ENCODE measurements around the gene SRSF3. TPM values are rescaled to one million over a fixed set of nuclear protein-coding genes. Genes with fewer than 3 reads are reported as not detected.
"Not testable (repeated sequence)": the region's sequence is repeated elsewhere in the genome, so short reads cannot be mapped to it uniquely, and the experiment has no call there.

Gene SRSF3
- total RNA-seq, 1 experiment from 2014 or later = 255 TPM

DNA sequence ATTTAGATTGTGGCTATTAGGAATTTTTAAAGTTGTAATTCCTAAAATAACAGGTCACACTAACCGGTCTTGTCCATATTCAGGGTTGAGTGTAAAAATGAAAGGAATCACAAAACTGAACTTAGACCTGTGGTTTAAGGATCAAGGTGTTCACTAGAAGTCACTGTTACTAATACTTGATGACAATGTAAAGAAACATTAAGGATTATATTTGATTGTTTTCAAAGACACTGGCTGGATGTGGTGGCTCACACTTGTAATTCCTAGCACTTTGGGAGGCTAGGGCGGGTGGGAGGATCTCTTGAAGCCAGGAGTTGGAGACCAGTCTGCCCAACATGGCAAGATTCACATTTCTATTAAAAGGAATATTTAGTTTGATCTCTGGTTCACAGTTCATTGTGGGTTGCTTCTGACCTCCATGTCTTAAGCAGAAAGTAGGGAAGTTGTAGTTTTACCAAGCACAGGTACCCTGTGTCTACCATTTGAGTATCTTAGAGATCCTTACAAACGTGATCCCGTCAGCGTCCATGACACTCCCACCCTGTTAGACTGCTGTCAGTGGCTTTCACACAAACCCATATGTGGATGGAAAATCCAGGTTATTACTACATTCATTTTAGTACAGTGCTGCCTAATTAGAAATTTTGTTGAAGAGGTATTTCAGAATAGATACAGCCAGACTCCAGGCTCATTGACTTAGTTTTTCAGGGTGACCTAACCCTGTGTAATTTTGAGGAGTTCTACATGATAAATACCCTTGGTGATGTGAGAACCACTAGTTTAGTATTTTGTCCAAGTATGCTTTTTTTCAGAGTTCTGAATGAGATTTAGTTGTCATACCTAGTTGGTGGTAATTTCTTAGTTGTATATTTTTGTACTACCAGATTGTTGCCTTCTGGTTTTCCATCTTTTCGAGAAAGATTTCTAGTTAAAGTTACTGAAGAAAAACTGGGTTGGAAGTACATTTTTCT lies 10.2 kb downstream of the SRSF3 start:
- DNase-seq (ENCODE audit: low spot score) = no peak

DNA sequence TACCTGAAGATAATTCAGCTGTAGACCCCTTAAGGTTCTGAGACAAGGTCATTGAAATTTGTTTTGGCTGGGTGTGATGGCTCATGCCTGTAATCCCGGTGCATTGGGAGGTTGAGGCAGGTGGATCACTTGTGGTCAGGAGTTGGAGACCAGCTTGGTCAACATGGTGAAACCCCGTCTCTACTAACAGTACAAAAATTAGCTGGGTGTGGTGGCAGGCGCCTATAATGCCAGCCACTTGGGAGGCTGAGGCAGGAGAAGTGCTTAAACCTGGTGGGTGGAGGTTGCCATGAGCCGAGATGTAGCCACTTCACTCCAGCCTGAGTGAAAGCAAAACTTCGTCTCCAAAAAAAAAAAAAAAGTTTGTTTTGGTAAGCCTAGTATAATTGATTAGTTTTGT lies 11.0 kb downstream of the SRSF3 start:
- no peak for DNase-seq (ENCODE audit: low spot score)

DNA sequence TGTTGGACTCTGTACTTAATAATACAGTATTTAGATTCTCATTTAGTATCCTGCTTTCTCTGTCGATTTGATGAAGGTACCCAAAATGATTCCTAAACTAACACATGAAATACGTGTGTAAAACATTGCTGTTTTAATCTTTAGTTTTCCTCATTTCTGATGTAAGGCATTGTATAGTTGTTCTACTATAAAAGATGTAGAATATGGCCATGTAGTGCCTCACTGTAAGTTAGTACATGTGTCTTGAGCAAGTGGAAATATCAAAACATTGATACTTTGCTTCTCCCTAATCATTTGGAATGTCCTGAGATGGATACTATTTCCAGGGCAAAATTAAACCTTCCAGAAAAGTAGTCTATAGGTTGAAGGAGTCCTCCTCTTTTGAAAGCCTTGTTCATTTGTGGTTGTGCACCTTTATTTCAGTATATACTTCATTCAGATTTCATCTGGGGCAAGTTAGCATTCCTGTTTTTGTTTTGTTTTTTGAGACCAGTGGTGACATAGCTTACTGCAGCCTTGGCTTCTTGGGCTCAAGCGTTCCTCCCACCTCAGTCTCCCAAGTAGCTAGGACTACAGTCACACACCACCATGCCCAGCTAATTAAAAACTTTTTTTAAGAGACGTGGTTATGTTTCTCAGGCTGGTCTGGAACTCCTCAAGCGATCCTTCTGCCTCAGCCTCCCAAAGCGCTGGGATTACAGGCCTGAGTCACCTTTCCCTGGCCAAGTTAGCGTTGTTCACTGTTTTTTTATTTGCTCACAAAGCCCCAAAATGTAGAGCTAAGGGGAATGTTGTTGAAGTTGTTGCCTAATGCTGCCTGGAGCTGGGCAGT lies 11.6 kb downstream of the SRSF3 start:
- no peak for DNase-seq (ENCODE audit: low spot score)

DNA sequence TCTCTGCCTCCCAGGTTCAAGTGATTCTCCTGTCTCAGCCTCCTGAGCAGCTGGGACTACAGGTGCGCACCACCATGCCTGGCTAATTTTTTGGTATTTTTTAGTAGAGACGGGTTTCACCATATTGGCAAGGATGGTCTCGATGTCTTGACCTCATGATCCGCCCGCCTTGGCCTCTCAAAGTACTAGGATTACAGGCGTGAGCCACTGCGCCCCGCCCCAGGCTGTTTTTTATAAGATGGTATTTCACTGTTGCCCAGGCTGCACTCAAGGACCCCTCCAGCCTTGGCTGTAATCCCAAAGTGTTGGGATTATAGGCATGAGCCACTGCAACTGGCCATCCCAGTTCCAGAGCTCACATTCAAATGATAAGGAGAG lies 13.1 kb downstream of the SRSF3 start:
- not testable (repeated sequence) for DNase-seq (ENCODE audit: low spot score)

DNA sequence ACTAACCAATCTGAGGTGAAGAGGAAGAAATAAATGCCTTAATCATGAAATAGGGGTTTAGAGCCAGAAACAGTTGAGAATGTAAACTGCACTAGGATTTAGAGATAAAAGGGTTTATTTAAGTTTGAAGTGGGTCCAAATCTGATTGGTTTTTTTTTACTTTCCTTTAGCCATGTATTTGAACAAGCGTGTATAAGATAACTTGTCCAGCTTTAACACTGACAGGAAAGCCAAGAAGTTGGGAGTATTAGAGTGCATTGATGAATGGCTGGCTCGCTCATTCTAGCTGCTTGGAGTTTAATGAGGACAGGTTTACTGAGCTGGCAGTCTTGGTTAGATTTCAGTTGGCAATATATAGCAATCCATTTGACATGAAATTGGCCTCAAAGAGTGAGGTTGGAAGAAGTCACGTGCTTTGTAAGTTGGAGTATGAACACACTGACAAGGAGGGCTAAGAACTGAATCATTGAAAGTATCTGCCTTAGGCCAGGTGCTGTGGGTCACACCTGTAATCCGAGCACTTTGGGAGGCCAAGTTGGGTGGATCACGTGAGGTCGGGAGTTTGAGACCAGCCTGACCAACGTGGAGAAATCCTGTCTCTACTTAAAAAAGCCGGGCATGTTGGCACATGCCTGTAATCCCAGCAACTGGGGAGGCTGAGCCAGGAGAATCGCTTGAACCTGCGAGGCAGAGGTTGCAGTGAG lies 13.7 kb downstream of the SRSF3 start:
- no peak for DNase-seq (ENCODE audit: low spot score)

DNA sequence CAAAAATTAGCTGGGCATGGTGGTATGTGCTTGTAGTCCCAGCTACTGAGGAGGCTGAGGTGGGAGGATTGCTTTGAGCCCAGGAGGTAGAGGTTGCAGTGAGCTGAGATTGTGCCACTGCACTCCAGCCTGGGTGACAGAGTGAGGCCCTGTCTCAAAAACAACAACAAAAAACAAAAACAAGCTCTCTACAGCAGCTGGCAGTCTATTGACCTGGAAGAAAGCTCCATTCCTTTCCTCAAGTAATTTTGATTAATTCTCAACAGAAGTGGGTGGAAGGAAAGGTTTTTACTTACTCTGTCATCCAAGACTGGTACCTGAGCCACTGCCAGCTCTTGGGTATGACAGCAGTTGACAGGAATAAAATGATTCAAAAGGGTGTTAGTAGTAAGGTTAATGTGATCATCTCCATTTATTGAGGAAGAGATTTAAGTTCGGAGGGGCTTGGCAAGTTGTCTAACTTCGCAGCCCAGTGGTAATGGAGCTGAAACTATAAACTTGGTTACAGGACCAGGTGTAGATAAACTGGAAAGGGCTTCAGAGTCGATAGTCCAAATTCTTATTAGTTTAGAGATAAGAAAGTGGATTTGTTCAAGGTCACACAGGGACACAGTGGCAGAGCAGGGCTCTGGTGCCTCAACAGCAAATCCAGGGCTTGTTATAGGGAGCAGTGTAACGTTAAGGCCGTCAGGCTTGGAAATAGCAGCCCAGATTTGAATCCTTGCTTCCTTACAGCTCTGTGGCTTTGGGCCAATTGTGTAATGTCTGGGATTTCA lies 14.8 kb downstream of the SRSF3 start:
- no peak for DNase-seq (ENCODE audit: low spot score)

DNA sequence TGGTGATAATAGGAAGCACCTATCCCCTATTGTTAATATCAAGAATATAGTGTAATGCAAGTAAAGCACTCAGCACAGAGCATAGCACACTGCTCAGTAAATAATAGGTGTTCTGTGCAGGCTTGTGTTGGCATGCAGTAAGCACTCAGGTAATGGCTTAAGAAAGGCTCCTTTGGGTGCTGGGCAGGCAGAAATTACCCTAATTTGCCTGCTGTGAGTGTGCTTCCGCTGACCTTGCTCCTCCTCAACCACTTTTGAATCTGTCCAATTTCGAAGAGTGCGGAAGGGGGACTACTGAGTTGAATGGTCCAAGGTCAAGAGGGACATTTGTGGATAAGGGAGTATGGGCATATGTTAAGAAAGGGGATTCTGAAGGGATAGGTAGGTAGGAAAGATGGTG lies 15.4 kb downstream of the SRSF3 start:
- DNase-seq (ENCODE audit: low spot score) = no peak

DNA sequence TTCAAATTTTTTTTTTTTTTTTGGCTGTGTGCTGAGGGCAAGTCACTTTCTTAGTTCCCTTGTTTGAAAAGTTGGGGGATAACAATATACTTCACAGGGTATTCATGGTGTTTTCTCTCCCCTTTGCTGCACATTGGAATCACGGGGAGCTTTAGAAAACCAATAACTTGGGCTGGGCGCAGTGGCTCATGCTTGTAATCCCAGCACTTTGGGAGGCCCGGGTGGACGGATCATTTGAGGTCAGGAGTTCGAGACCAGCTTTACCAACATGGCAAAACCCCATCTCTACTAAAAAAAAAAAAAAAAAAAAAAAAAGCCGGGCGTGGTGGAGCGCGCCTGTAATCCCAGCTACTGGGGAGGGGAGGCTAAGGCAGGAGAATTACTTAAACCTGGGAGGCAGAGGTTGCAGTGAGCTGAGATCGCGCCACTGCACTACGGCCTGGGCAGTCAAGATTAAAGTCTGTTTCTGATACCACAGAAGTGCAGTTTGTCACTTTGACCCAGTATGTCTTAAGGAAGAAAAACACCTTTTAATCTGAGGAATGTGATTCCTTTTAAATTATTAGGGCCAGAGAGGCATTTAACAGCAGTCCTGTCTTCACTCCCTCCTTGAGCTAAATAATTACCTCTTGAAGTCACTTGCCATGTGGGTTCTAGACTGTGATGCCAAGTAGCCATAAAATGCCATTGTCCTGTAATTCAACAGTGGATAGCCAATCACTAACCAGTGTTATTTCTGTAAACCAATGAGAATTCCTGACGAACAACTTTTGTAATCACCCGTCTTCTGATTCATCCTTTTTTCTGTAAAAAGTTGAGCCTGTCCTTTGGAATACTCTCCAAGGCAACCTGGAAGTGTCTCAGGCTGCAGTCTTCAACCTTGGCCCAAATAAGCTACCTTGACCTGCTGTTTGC lies 16.1 kb downstream of the SRSF3 start:
- no peak for DNase-seq (ENCODE audit: low spot score)

DNA sequence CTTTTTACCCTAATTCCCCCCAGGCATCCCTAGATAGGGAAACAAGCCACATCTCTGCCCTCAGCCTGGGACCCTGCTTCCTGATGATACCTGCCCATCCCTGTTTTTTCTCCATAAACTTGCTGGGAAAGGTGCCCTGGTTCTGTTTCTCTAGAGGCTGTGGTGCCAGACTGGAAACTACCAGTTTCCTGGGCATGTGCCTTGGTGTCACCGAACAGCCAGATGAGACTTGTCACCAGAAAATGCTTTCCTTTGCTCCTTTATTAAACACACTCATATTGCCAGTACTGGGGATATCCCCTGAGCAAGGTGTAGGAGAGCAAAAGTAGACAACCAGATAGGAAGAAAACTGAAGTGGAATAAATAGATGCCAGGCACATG lies 16.8 kb downstream of the SRSF3 start:
- DNase-seq (ENCODE audit: low spot score) = no peak

DNA sequence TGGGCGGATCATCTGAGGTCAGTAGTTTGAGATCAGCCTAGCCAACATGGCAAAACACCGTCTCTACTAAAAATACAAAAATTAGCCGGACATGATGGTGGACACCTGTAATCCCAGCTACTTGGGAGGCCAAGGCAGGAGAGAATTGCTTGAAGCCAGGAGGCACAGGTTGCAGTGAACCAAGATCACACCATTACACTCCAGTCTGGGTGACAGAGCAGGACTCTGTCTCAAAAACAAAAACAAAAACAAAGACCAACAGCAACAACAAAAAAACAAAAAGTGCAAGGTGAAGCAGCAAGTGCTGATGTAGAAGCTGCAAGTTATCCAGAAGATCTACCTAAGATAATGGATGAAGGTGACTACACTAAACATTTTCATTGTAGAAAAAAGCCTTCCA lies 17.5 kb downstream of the SRSF3 start:
- DNase-seq (ENCODE audit: low spot score) = not testable (repeated sequence)

DNA sequence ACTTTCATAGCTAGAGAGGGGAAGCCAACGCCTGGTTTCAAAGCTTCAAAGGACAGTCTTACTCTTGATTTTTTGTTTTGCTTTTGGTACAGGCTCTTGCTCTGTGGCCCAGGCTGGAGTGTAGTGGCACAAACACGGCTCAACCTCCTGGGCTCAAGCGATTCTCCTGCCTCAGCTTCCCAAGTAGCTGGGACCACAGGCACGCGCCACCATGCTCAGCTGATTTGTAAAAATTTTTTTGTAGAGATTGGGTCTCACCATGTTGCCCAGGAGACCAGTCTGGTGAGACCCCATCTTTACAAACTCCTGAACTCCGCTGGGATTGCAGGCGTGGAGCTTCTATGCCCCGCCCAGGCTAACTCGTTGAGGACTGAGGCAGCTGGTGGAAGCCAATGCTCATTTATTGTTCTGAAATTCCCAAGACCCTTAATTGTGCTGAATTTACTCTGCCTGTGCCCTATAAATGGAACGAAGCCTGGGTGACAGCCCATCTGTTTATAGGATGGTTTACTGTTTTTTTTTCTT lies 18.0 kb downstream of the SRSF3 start:
- no peak for DNase-seq (ENCODE audit: low spot score)

DNA sequence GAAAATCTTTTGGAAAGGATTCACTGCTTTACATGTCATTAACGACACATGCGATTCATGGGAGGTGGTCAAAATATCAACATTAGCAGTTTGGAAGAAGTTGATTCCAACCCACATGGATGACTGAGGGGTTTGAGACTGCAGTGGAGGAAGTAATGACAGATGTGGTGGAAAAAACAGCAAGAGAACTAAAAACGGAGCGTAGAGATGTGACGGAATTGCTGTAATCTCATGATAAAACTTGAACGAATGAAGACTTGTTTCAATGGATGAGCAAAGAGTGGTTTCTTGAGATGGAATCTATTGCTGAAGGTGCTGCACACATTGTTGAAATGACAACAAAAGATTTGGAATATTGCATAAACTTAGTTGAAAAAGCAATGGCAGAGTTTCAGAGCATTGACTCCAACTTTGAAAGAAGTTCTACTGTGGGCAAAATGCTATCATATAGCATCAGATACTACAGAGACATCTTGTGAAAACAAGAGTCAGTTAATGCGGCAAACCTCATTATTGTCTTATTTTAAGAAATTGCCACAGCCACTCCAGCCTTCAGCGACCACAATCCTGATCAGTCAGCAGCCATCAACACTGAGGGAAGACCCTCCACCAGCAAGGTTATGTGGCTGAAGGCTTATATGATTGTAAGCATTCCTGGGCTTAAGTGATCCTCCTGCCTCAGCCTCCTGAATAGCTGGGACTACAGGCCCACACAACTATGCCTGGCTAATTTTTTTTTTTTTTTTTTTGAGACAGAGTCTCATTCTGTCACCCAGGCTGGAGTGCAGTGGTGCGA lies 19.2 kb downstream of the SRSF3 start:
- no peak for DNase-seq (ENCODE audit: low spot score)

DNA sequence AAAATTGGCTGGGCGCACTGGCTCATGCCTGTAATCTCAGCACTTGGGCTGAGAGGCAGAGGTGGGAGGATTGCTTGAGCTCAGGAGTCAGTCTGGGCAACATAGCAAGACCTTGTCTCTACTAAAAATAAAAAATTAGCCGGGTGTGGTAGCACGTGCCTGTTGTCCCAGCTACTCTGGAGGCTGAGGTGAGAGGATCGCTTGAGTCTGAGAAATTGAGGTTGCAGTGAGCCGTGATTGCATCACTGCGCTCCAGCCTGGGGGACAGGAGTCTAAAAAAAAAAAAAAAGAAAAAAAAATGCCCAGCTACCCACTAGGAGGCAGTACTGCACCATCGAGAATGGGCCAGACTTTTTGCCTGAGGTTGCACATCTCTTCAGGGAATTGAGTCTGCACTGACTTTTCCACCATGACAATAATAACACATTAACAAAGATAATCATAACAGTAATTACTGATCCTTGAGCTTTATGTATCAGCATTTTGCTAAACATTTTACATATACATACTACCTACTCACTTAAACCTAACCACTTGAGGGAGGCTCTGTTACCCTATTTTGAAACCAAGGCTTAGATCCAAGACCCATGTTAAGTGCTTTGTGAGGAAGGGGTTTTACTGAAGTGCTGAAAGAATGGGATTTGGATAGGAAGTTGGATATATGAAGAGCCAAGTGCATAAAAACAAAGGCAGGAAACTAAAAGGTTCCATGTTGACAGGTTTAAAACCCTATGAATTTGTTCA lies 21.0 kb downstream of the SRSF3 start:
- DNase-seq (ENCODE audit: low spot score) = peak; percentile 61

DNA sequence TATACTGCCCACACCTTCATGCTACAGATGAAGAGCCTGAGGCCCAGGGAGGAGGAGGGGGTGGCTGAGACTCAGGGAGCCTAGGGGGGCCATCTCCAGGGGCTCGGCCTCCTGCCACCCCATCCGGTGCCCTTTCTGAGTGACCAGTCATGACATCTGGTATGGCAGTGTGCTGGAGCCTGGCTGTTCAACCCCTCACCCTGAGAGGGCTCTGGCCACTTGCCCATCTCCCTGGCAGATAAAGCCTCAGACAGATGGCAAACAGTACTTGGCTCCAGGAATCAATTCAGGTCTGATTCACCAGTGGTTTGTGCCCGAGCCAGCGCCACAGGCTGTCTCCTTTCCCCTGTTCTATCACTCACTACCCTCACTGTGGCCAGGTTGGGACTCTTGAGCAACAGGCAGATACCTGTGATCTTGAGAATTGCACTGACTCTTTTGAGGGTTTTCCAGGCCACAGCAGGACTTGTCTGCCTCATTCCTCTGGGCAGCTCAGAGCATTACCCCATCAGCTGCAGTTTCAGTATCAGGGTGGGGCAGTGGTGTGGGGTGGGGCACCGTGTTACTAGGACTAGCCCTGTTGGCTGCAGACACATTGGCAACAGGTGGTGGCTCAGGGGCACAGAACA lies 22.8 kb downstream of the SRSF3 start:
- DNase-seq (ENCODE audit: low spot score) = peak; percentile 90

DNA sequence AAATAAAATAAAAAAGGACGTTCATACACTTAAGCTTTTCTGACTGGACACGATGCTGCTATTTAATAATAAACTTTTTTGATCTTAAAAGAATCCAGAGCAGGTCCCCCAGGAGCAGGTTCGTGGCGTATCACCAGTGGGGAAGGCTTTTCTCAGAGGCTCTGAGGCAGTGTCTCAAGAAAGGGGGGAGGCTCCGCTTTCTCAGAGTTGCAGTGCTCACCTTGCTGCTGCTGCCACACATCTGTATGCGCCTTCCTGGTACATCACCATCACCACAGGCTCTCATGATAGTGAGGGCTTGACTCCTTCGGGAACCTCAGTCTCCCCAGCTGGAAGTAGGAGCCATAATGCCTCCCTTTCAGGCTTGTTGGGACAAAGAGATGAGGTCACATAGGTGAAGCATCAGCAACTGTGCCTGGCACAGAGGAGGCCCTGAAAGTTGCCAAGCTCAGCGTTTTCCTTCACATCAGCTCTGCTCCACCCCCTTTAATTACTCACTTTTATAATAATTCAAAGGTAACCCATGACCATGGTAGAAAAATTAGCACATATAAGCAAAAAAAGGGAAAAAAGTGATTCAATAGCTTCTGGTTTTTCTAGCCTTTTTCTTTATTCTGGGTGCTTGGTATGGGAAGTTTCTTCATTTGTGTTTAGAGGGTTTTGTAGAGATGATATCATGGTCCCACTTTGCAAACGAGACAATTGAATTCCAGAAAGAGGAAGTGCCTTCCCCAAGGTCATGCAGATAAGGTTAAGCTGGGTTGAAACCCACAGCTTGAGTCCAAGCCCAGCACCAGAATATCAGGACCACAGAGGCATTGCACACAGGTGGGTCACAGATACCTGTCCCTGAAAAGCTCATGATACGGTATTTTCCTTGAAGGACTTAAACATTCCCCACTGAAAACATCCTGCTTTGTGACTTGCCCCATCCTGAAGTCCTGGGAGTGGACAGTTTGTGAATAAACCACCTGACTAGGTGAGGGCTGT lies 24.5 kb downstream of the SRSF3 start:
- DNase-seq (ENCODE audit: low spot score) = no peak

DNA sequence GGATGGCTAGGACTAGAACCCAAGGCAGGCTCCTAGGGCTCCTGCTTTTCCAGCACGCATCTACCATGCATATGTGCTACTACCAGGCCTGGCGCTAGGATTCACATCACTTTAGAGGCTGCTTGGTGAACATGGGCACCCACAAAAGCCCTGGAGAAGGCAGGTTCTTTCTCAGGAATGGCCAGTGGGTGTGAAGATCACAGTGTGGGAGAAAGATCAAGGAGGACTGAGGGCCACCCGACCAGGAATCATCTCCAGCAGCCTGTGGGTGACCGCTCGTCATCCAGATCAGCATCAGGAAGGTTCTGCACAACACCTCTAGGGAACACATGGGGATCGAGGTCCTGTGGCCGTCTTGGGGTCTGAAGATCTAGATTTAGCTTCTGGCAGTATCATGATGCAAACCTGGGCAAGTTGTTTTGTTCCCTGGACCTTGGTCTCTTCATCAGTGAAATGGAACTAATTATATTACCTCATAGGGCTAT lies 27.3 kb downstream of the SRSF3 start:
- DNase-seq (ENCODE audit: low spot score) = no peak
